HUES64 (cell line): ENCODE results near the gene SDSL.

Source experiments
- H3K27ac ChIP-seq: 2 replicates; pipeline ENCODE4 v1.7.0; 2013; ENCODE audit warnings: low read depth, low read length, inconsistent platforms
- H3K27me3 ChIP-seq: 2 replicates; pipeline ENCODE4 v1.6.1; 2013; ENCODE audit warnings: mild to moderate bottlenecking, low read length; ENCODE audit not compliant: insufficient read depth
- H3K36me3 ChIP-seq: 2 replicates; pipeline ENCODE4 v1.6.1; 2013; ENCODE audit warnings: mild to moderate bottlenecking, low read length; ENCODE audit not compliant: insufficient read depth
- H3K4me1 ChIP-seq: 2 replicates; pipeline ENCODE4 v1.6.1; 2013; ENCODE audit warnings: mild to moderate bottlenecking, low read length, moderate library complexity; ENCODE audit not compliant: insufficient read depth
- H3K4me3 ChIP-seq: 2 replicates; pipeline ENCODE4 v1.5.1; 2013; ENCODE audit warnings: mild to moderate bottlenecking, low read length, moderate library complexity
- H3K9ac ChIP-seq: 2 replicates; pipeline ENCODE4 v1.6.1; 2013; ENCODE audit warnings: mild to moderate bottlenecking, low read depth, low read length
- H3K9me3 ChIP-seq: 2 replicates; pipeline ENCODE4 v1.6.1; 2013; ENCODE audit warnings: low read depth, low read length; ENCODE audit not compliant: insufficient read depth
- WGBS: fragments of 150-250, 120-280 bp; methylation state at CpG from one replicate; pipeline ENCODE4 v1.1.7; 2013; ENCODE audit warnings: missing lambda C conversion rate; 5-methylcytosine and 5-hydroxymethylcytosine counted together

SDSL gene

DNA sequence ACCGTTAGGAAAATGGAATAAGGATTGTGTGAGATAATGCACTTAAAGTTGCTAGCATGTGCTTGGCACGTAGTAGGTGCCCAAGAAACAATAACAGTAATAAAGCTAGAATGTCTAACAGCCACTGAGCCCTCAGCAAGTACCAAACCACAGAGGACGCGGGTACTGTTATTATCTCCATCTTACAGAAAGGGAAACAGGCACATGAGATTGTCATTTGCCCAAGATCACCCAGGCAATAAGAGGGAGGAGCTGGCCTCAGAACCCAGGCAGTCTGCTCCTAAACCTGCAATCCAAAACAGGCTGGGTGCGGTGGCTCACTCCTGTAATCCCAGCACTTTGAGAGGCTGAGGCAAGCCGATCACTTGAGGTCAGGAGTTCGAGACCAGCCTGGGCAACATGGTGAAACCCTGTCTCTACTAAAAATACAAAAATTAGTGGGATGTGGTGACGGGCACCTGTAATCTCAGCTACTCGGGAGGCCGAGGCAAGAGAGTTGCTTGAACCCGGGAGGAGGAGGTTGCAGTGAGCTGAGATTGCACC, 13.4 kb upstream of the SDSL start:
- WGBS = 95% methylated on average over 11 of the region's 11 CpGs
- Histone ChIP-seq H3K4me3 (no peak overlapping the region), H3K9me3 (no peaks in the 10 kb centered on the region), H3K9ac (no peak overlapping the region), H3K4me1 (peaks cover 15% of the 10 kb centered on the region), H3K36me3 (no peaks in the 10 kb centered on the region), H3K27ac (no peak overlapping the region), H3K27me3 (no peaks in the 10 kb centered on the region)

DNA sequence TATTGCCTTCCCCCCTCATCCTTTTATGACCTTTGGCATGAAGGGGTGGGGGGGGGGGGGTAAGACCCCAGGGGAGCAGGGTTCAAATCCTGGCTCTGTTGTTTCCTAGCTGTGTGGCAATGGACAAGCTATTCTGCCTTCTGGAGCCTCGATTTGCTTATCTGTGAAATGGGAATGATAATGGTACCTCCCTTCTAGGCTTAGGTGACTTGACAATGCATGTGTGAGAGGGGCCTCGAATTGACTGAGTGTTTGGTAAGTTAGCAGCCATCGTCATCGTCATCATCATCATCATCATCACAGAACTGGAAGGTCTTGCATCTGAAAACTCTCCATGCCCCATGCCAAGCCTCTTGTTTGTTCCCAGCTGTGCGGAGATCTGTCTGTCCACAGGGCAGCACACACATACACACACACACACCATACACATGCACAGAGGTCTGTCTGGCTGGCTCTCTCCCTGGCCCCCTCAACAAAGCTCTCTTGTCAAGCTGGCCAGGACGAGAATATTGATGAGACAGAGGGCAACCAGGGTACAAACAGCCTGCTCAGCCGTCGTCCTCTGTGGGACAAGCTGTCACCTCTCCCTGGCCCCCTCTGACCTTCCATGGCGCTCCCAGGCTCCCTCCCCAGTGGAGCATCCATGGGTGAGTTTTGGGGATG, 12.6 kb upstream of the SDSL start:
- Histone ChIP-seq H3K27ac (no peak overlapping the region), H3K36me3 (no peaks in the 10 kb centered on the region), H3K9ac (no peak overlapping the region), H3K27me3 (no peaks in the 10 kb centered on the region), H3K4me1 (peaks cover 12% of the 10 kb centered on the region), H3K9me3 (no peaks in the 10 kb centered on the region), H3K4me3 (no peak overlapping the region)
- 92% methylated on average over 9 of the region's 9 CpGs for WGBS

DNA sequence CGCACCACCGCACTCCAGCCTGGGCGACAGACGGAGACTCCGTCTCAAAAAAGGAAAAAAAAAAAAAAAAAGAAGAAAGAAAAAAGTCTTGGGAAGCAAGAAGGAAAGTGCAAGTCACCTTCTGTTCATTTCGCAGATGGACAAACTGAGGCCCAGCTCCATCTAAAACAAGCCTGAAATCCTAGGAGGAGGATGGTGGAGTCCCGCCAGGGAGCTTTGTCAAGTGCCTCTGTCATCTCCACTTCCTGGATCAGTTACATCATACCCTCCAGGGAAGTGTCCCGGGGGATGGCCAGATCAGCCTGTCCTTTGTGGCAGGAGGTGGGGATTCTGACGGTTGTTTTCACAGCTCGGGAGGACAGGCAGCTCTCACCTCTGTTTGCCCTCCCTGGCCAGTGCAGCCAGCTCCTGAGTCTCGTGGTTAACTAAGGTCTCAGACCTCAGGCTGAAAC, 8.7 kb upstream of the SDSL start:
- no peak overlapping the region for H3K9ac ChIP-seq
- WGBS = 73% methylated on average over 11 of the region's 11 CpGs
- H3K4me1 ChIP-seq = no peaks in the 10 kb centered on the region
- H3K4me3 ChIP-seq = no peak overlapping the region
- no peaks in the 10 kb centered on the region for H3K36me3 ChIP-seq
- H3K9me3 ChIP-seq = no peaks in the 10 kb centered on the region
- H3K27ac ChIP-seq = no peak overlapping the region
- H3K27me3 ChIP-seq = no peaks in the 10 kb centered on the region

DNA sequence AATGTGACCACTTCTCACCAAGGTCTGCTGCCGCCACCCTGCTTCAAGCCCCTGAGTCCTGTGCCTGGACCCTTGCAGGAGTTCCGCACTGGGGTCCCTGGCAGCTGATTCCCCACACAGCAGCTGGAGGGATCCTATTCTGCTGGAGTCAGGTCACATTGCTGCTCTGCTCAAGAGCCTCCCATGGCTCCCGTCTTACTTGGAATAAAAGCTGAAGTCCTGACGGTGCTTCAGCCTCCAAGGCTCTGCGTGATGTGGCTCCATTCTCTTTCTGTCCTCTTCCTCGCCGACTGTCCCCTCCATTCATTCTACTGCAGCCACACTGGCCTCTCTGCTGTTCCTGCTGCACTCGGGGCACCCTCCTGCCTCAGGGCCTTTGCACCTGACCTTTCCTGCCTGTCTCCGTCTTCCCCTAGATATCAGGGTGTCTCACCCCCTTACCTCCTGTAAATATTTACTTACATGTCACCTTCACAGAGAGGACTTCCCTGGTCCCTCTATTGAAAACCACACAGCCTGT, 7.6 kb upstream of the SDSL start:
- 90% methylated on average over 9 of the region's 9 CpGs for WGBS
- Histone ChIP-seq H3K27ac (no peak overlapping the region), H3K4me1 (no peaks in the 10 kb centered on the region), H3K9me3 (no peaks in the 10 kb centered on the region), H3K4me3 (no peak overlapping the region), H3K27me3 (no peaks in the 10 kb centered on the region), H3K36me3 (no peaks in the 10 kb centered on the region), H3K9ac (no peak overlapping the region)

DNA sequence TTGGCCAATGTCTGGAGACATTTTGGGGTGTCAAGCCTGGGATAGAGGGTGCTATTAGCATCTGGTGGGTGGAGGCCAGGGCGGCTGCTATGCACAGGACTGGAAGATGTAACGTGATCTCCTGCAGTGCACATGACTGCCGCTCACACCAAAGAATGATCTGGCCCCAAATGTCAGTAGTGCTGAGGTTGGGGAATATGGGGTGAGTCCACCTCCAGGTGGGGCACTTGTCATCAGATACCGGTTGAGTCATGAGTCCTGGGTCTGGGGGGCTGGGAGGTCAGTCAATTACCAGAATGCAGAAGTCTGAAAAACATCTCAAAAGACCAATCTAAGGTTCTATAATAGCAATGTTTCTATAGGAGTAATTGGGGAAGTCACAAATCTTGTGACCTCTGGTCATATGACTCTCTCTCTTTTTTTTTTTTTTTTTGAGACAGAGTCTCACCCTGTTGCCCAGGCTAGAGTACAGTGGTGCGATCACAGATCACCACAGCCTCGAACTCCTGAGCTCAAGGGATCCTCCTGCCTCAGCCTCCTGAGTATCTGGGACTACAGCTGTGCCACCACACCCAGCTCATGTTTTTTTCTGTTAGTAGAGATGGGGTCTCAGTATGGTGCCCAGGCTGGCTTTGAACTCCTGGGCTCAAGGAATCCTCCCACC, 6.0 kb upstream of the SDSL start:
- WGBS = 80% methylated on average over 6 of the region's 6 CpGs
- H3K27ac ChIP-seq = no peak overlapping the region

DNA sequence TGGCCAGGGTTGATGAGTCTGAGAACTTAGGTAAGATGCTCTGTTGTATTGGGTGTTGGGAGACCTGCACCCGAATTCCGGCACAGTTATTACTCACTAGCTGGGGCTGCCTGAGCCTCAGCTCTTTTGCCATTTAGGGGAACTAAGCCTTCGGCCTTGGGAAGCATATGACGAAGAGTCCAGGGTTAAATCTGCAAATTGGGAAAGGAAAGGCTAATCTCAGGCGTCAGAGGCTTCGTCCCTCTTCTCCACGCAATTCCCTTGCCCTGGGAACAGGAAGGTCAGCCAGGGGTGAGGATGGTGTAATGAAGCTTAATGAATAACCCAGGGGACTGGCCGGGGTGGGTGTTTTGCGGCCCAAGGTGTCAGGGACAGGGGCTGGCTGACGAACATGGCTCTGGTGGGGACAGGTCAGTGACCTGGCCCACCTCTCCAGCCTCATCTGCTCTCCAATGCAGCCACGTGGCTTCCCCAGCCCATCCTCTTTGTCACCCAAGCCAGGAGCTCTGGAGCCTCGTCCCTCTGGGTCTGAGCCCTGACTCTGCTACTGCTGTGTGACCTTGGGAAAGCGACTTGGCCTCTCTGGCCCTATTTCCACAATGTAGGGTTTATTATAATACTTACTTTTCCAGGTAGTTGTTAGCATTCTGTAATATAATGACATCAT, 3.8 kb upstream of the SDSL start:
- Histone ChIP-seq H3K27ac (no peak overlapping the region), H3K9ac (no peak overlapping the region), H3K4me3 (no peak overlapping the region), H3K36me3 (no peaks in the 10 kb centered on the region), H3K27me3 (no peaks in the 10 kb centered on the region), H3K9me3 (no peaks in the 10 kb centered on the region), H3K4me1 (peaks cover 8% of the 10 kb centered on the region; the same call in 1 of the 2 replicates)
- 83% methylated on average over 13 of the region's 13 CpGs for WGBS

More for the DNA sequence above, 6.0 kb upstream of the SDSL start:
- Histone ChIP-seq H3K4me3 (no peak overlapping the region), H3K27me3 (no peaks in the 10 kb centered on the region), H3K4me1 (no peaks in the 10 kb centered on the region), H3K36me3 (no peaks in the 10 kb centered on the region), H3K9ac (no peak overlapping the region), H3K9me3 (no peaks in the 10 kb centered on the region)

DNA sequence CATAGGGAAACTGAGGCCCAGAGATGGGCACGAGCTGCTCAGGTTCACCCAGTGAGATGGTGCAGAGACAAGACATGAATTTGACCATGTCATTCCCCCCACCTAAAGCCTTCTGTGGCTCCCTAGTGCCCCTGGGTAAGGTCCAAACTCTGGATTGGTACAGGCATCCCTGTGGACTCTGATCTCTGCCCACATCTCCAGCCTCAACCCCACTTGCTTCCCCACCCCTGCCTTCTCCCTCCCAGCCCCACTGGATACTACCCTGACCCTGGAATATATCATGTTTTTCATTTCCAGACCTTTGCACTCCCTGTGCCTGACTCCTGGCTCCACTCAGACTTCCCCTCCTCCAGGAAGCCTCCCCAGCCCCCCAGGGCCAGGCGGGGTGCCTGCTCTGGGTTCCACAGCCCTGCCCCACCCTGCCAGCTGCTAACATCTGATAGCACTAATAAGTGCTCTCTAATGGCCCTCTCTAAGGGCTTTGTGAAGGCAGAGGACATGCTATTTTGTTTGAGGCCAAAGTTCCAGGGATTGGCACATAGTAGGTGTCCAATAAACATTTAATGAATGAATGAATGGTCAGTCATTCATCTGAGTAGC, 1.1 kb upstream of the SDSL start:
- no peaks in the 10 kb centered on the region for H3K36me3 ChIP-seq
- H3K27ac ChIP-seq = no peak overlapping the region
- H3K27me3 ChIP-seq = no peaks in the 10 kb centered on the region
- no peak overlapping the region for H3K9ac ChIP-seq
- peaks cover 8% of the 10 kb centered on the region; the same call in 1 of the 2 replicates for H3K4me1 ChIP-seq
- 85% methylated on average over 2 of the region's 2 CpGs for WGBS
- H3K4me3 ChIP-seq = no peak overlapping the region
- no peaks in the 10 kb centered on the region for H3K9me3 ChIP-seq

DNA sequence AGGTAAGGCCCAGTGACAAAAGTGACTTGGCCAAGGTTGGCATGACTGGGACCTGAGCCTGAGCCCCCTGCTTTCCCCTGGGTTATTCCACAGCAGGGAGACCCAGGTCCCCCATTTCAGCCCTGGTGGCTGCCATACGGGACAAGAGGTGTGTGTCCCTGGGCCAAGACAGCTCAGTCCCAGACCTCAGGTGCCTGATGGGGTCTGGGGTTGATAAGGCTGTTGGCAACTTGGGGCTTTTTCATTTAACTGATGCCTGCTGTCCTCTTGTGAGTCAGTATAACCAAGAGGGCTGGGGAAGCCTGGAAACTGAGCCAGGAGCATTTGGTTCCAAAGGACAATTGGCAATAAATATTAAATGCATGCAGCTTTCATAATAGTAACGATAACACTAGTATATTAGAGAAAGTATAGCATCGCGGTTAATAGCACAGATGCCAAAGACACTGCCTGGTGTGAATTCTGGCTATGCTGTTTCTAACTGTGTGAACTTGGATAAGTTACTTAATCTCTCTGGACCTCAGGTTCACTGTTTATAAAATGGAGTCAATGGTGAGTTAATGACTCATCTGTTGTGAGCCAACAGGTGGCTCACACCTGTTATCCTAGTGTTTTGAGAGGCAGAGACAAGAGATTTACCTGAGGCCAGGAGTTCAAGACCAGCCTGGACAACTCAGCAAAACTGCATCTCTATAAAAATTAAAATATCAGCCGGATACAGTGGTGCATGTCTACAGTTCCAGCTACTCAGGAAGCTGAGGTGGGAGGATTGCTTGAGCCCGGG, 898 bp downstream of the SDSL start:
- H3K9me3 ChIP-seq = no peaks in the 10 kb centered on the region
- peak overlapping the region; percentile 84; the same call in 1 of the 2 replicates for H3K9ac ChIP-seq
- peaks cover 8% of the 10 kb centered on the region; the same call in 1 of the 2 replicates for H3K4me1 ChIP-seq
- WGBS = 93% methylated on average over 6 of the region's 6 CpGs
- H3K4me3 ChIP-seq = peak overlapping the region; percentile 48; the same call in 1 of the 2 replicates
- no peaks in the 10 kb centered on the region for H3K36me3 ChIP-seq
- H3K27ac ChIP-seq = no peak overlapping the region
- no peaks in the 10 kb centered on the region for H3K27me3 ChIP-seq

DNA sequence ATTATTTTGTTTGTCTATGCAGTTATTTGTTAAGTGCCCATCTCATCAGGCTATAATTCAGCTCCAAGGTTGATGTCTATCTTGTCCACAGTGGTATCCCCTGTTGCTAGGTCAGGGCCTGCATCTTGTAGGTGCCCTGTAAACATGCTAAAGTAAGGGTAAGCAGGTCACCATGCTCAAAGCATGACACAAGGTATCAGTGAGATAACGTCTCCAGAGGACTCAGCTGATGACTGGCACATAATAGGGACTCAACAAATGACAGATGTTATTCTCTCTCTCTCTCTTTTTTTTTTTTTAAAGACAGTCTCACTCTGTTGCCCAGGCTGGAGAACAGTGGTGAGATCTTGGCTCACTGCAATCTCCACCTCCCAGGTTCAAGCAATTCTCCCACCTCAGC, 2.3 kb downstream of the SDSL start:
- Histone ChIP-seq H3K27me3 (no peaks in the 10 kb centered on the region), H3K9ac (no peak overlapping the region), H3K9me3 (no peaks in the 10 kb centered on the region), H3K4me1 (peaks cover 8% of the 10 kb centered on the region; the same call in 1 of the 2 replicates), H3K27ac (no peak overlapping the region), H3K36me3 (no peaks in the 10 kb centered on the region), H3K4me3 (no peak overlapping the region)
- WGBS = 97% methylated on average over 1 of the region's 1 CpG
